Kidney (tissue), 14 donors: ENCODE measurements around the gene TTC39B. TPM values are rescaled to one million over a fixed set of nuclear protein-coding genes. Genes with fewer than 3 reads are reported as not detected.

Source experiments
- DNase-seq, 5 donors: peaks; one replicate each; pipeline ENCODE4 v3.0.0-alpha.2; 2013 to 2020
- FAIRE-seq: peaks from 2 replicates; lab custom pipeline; 2012; peaks lifted over from hg19 to GRCh38; lab: Jason Lieb, UNC
- H3K27ac ChIP-seq, 2 donors: one replicate each; pipeline ENCODE4 v1.7.0; 2013; ENCODE audit warnings: low read depth in 2 of 2, low read length in 2 of 2, inconsistent platforms in 1 of 2
- H3K27me3 ChIP-seq: one replicate; pipeline ENCODE4 v1.7.1; 2013; ENCODE audit warnings: low read length, inconsistent platforms; ENCODE audit not compliant: control insufficient read depth, insufficient read depth
- H3K36me3 ChIP-seq, 3 donors: one replicate each; pipeline versions ENCODE4 v1.7.0 to v1.7.1; 2013; ENCODE audit warnings: low read length in 3 of 3, control low read depth in 1 of 3, inconsistent platforms in 1 of 3; ENCODE audit not compliant: insufficient read depth in 3 of 3, control insufficient read depth in 2 of 3
- H3K4me1 ChIP-seq, 3 donors: one replicate each; pipeline versions ENCODE4 v1.7.0 to v1.7.1; 2013; ENCODE audit warnings: low read length in 3 of 3, inconsistent platforms in 1 of 3, low read depth in 1 of 3; ENCODE audit not compliant: control insufficient read depth in 2 of 3, insufficient read depth in 2 of 3
- H3K4me3 ChIP-seq, 3 donors: one replicate each; pipeline versions ENCODE4 v1.7.0 to v1.8.1; 2013; ENCODE audit warnings: low read length in 3 of 3, control low read depth in 1 of 3, inconsistent platforms in 1 of 3
- H3K9ac ChIP-seq, 3 donors: one replicate each; pipeline versions ENCODE4 v1.7.0 to v1.7.1; 2013; ENCODE audit warnings: low read length in 3 of 3, control low read depth in 1 of 3, inconsistent platforms in 1 of 3
- H3K9me3 ChIP-seq, 3 donors: one replicate each; pipeline versions ENCODE4 v1.7.0 to v1.7.1; 2013; ENCODE audit warnings: low read length in 3 of 3, control low read depth in 1 of 3, inconsistent platforms in 1 of 3; ENCODE audit not compliant: control insufficient read depth in 2 of 3, insufficient read depth in 1 of 3
- CTCF ChIP-seq: IDR thresholded peaks from 3 replicates; pipeline ENCODE4 v1.5.1; 2012; ENCODE audit warnings: mild to moderate bottlenecking, moderate library complexity, borderline replicate concordance; ENCODE audit not compliant: insufficient read depth; ENCODE audit errors: extremely low read depth
- intact Hi-C: fragments of 100-400 bp; cut with DNase I; formaldehyde crosslinking; loops from one replicate; pipeline ENCODE4 v1.11.1; 2022
- polyA plus RNA-seq: library from polyadenylated mRNA; stranded (reverse); fragments of 350-450 nt; fragmentation: Illumina TruSeq; extraction: RNeasy Lipid Tissue Mini Kit (QIAGEN cat#74804); gene quantifications from one replicate; pipeline ENCODE4 v1.2.3, GENCODE V29; 2014; ENCODE audit warnings: low read depth, low replicate concordance; ENCODE audit not compliant: insufficient read depth
- total RNA-seq: library from RNA; stranded (reverse); fragmentation: NEBNext Ultra II Directional; extraction: Animal tissue kit (Norgen Biotek cat#: 25700); gene quantifications from one replicate; pipeline ENCODE4 v1.2.1, GENCODE V29; 2021
- donor health status: control.
- donor health status: control.
- donor health status: control.
- donor health status: control.
- donor health status: control.
- donor health status: DM: yes; HTN: yes; CAD: no.
- donor health status: Normal renal cell carcinoma (clear cell type).

Gene TTC39B
- total and polyA plus RNA-seq, 2 donors from 2014 or later, result 4.9 to 22.0 TPM

GRCh38 chr9:15221746-15222145, 85.3 kb downstream of the TTC39B start:
- TF ChIP-seq CTCF, result no peak
- H3K36me3 ChIP-seq, result peaks cover 0 to 5% (median 0%) of the 10 kb centered on the region in 3 donors
- H3K9me3 ChIP-seq, result no peaks in the 10 kb centered on the region
- FAIRE-seq (no peak), DNase-seq (no peak)
- H3K9ac ChIP-seq, result no peak overlapping the region
- H3K4me3 ChIP-seq, result no peak overlapping the region
- H3K4me1 ChIP-seq, result peaks cover 2 to 6% (median 6%) of the 10 kb centered on the region in 3 donors
- H3K27ac ChIP-seq, result no peak overlapping the region
- intact Hi-C loops, result no loop called here
- no peaks in the 10 kb centered on the region for H3K27me3 ChIP-seq

- H3K27me3 ChIP-seq, result no peaks in the 10 kb centered on the region
- peaks cover 2 to 6% (median 6%) of the 10 kb centered on the region in 3 donors for H3K4me1 ChIP-seq
- no peak for FAIRE-seq
- H3K36me3 ChIP-seq, result peaks cover 0 to 5% (median 0%) of the 10 kb centered on the region in 3 donors
- TF ChIP-seq CTCF, result no peak
- H3K4me3 ChIP-seq, result no peak overlapping the region
- intact Hi-C loops, result no loop called here
- no peak for DNase-seq
- H3K9me3 ChIP-seq, result no peaks in the 10 kb centered on the region
- no peak overlapping the region for H3K9ac ChIP-seq
- no peak overlapping the region for H3K27ac ChIP-seq
Measured at GRCh38 chr9:15220658-15221318, 86.2 kb downstream of the TTC39B start.

- intact Hi-C loops, result no loop called here
- H3K9me3 ChIP-seq, result no peaks in the 10 kb centered on the region
- TF ChIP-seq CTCF, result no peak
- H3K27me3 ChIP-seq, result no peaks in the 10 kb centered on the region
- DNase-seq, result peak in 3 of 5 donors; percentile 31 to 72 (median 66)
- H3K4me1 ChIP-seq, result peaks cover 2 to 6% (median 6%) of the 10 kb centered on the region in 3 donors
- no peak overlapping the region for H3K27ac ChIP-seq
- H3K9ac ChIP-seq, result no peak overlapping the region
- FAIRE-seq, result peak; percentile 37
- H3K4me3 ChIP-seq, result no peak overlapping the region
- H3K36me3 ChIP-seq, result peaks cover 0 to 5% (median 0%) of the 10 kb centered on the region in 3 donors
Measured at GRCh38 chr9:15219546-15219945, 87.5 kb downstream of the TTC39B start.
